Sigmoid colon (tissue), 4 donors: ENCODE measurements around the gene RBM5.

Experiments
- EP300 ChIP-seq, 4 donors: sonication (generic); formaldehyde crosslinking; IDR thresholded peaks; one replicate each; pipeline ENCODE4 v1.6.1; 2017; ENCODE audit warnings: antibody characterized with exemption in 4 of 4
- POLR2A ChIP-seq, 2 donors: fragments of 450-650 bp; IDR thresholded peaks; one replicate each; pipeline ENCODE4 v1.6.1; 2016; ENCODE audit warnings: antibody characterized with exemption in 2 of 2, mild to moderate bottlenecking in 2 of 2, moderate library complexity in 2 of 2
- POLR2AphosphoS5 ChIP-seq, 4 donors: sonication (generic); formaldehyde crosslinking; IDR thresholded peaks; one replicate each; pipeline ENCODE4 v1.6.1; 2017; ENCODE audit warnings: antibody characterized with exemption in 4 of 4
- TF ChIP-seq, protein P1 (sequence below), 4 experiments: fragments of 450-650 bp in 3 of 4; fragments of 200-600 bp in 1 of 4; IDR thresholded peaks; one replicate each; pipeline ENCODE4 v1.5.1; 2016 to 2019; ENCODE audit warnings: antibody characterized with exemption in 4 of 4, mild to moderate bottlenecking in 3 of 4, moderate library complexity in 2 of 4

GRCh38 chr3:50090984-50091383 is 2.3 kb downstream of the RBM5 start:
- TF ChIP-seq, protein P1, sequence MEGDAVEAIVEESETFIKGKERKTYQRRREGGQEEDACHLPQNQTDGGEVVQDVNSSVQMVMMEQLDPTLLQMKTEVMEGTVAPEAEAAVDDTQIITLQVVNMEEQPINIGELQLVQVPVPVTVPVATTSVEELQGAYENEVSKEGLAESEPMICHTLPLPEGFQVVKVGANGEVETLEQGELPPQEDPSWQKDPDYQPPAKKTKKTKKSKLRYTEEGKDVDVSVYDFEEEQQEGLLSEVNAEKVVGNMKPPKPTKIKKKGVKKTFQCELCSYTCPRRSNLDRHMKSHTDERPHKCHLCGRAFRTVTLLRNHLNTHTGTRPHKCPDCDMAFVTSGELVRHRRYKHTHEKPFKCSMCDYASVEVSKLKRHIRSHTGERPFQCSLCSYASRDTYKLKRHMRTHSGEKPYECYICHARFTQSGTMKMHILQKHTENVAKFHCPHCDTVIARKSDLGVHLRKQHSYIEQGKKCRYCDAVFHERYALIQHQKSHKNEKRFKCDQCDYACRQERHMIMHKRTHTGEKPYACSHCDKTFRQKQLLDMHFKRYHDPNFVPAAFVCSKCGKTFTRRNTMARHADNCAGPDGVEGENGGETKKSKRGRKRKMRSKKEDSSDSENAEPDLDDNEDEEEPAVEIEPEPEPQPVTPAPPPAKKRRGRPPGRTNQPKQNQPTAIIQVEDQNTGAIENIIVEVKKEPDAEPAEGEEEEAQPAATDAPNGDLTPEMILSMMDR (IDR thresholded peaks at IDR 0.05), result no peak
- TF ChIP-seq POLR2A (IDR thresholded peaks at IDR 0.05) (no peak), POLR2AphosphoS5 (IDR thresholded peaks at IDR 0.05) (no peak), EP300 (IDR thresholded peaks at IDR 0.05) (no peak)
